HG03342 (cell line): ENCODE data around the gene ZNF384.
"Not testable (repeated sequence)": the region's sequence is repeated elsewhere in the genome, so short reads cannot be mapped to it uniquely, and the experiment has no call there.

ENCODE experiments used
- ATAC-seq: cut with Tn5 transposase; IDR thresholded peaks from one replicate; pipeline ENCODE4 v1.9.1; 2021; ENCODE audit warnings: mild to moderate bottlenecking, moderate library complexity; ENCODE audit not compliant: unreplicated experiment

The ZNF384 gene

GRCh38 chr12:6688999-6689882, at the start of gene ZNF384:
Gene ZNF384 (minus strand): TSS chr12:6689375. CDS start chr12:6679520, 9,855 bp downstream.
- peak; percentile 82 for ATAC-seq

- ATAC-seq = no peak
Measured at GRCh38 chr12:6736754-6737153, 47.6 kb upstream of the ZNF384 start.

- ATAC-seq = no peak
Measured at GRCh38 chr12:6735448-6736191, 46.4 kb upstream of the ZNF384 start.

GRCh38 chr12:6734506-6735387, 45.6 kb upstream of the ZNF384 start:
- no peak for ATAC-seq

- no peak for ATAC-seq
Measured at GRCh38 chr12:6730169-6730568, 41.0 kb upstream of the ZNF384 start.

GRCh38 chr12:6729186-6729585, 40.0 kb upstream of the ZNF384 start:
- ATAC-seq = no peak

GRCh38 chr12:6725350-6725749, 36.2 kb upstream of the ZNF384 start:
- no peak for ATAC-seq

GRCh38 chr12:6724409-6724797, 35.2 kb upstream of the ZNF384 start:
- no peak for ATAC-seq

- ATAC-seq = peak; percentile 91
Measured at GRCh38 chr12:6723607-6724408, 34.6 kb upstream of the ZNF384 start, which contains the start of gene COPS7A. Gene COPS7A (plus strand): TSS chr12:6724046. CDS start chr12:6724657, 611 bp downstream.

GRCh38 chr12:6722863-6723262, 33.7 kb upstream of the ZNF384 start:
- ATAC-seq = no peak

- no peak for ATAC-seq
Measured at GRCh38 chr12:6716874-6717437, 27.8 kb upstream of the ZNF384 start.

- ATAC-seq = not testable (repeated sequence)
Measured at GRCh38 chr12:6716031-6716873, 27.1 kb upstream of the ZNF384 start.

GRCh38 chr12:6708960-6709394, 19.8 kb upstream of the ZNF384 start:
- no peak for ATAC-seq

GRCh38 chr12:6708351-6708750, 19.2 kb upstream of the ZNF384 start:
- ATAC-seq = not testable (repeated sequence)

- no peak for ATAC-seq
Measured at GRCh38 chr12:6703631-6704030, 14.5 kb upstream of the ZNF384 start.

- no peak for ATAC-seq
Measured at GRCh38 chr12:6701078-6701768, 12.0 kb upstream of the ZNF384 start.

GRCh38 chr12:6700646-6701051, 11.5 kb upstream of the ZNF384 start, which contains the start of gene PIANP:
Gene PIANP (minus strand): TSS chr12:6700815. CDS start chr12:6698061, 2,754 bp downstream.
- no peak for ATAC-seq
